GM18505 (cell line): ENCODE data around the gene PRR29.
"Not testable (repeated sequence)": the region's sequence is repeated elsewhere in the genome, so short reads cannot be mapped to it uniquely, and the experiment has no call there.

Experiments
- ATAC-seq: cut with Tn5 transposase; IDR thresholded peaks from one replicate; pipeline ENCODE4 v1.9.1; 2021; ENCODE audit not compliant: unreplicated experiment
- POLR2A ChIP-seq: IDR thresholded peaks from 4 replicates; pipeline ENCODE4 v1.6.1; 2011; ENCODE audit warnings: borderline replicate concordance; ENCODE audit not compliant: insufficient read depth, insufficient read length; ENCODE audit errors: extremely low read depth

The PRR29 gene

GRCh38 chr17:63963123-63963522 lies 35.0 kb upstream of the PRR29 start:
- TF ChIP-seq POLR2A: no peak
- ATAC-seq: no peak

GRCh38 chr17:63966646-63967264 lies 31.4 kb upstream of the PRR29 start:
- no peak for ATAC-seq
- TF ChIP-seq POLR2A: no peak

GRCh38 chr17:63967953-63968352 lies 30.2 kb upstream of the PRR29 start:
- ATAC-seq: no peak

GRCh38 chr17:63969278-63969677 lies 28.9 kb upstream of the PRR29 start:
- no peak for ATAC-seq
- TF ChIP-seq POLR2A: no peak

More at GRCh38 chr17:63967953-63968352, 30.2 kb upstream of the PRR29 start:
- no peak for TF ChIP-seq POLR2A

GRCh38 chr17:63972796-63973195 lies 25.4 kb upstream of the PRR29 start, which contains the start of gene SCN4A:
Gene SCN4A (minus strand): TSS chr17:63972918. CDS start chr17:63972841, 77 bp downstream.
- no peak for ATAC-seq
- TF ChIP-seq POLR2A: no peak

- TF ChIP-seq POLR2A: no peak
- ATAC-seq: no peak
Measured at GRCh38 chr17:63973247-63973646, 24.9 kb upstream of the PRR29 start.

GRCh38 chr17:63973930-63974593 lies 24.1 kb upstream of the PRR29 start:
- TF ChIP-seq POLR2A: no peak
- no peak for ATAC-seq

- no peak for ATAC-seq
- no peak for TF ChIP-seq POLR2A
Measured at GRCh38 chr17:63974594-63975192, 23.5 kb upstream of the PRR29 start.

- no peak for TF ChIP-seq POLR2A
- no peak for ATAC-seq
Measured at GRCh38 chr17:63975541-63976092, 22.5 kb upstream of the PRR29 start.

GRCh38 chr17:63976702-63977101 lies 21.4 kb upstream of the PRR29 start:
- no peak for ATAC-seq
- no peak for TF ChIP-seq POLR2A

GRCh38 chr17:63978272-63979200 lies 19.6 kb upstream of the PRR29 start:
- ATAC-seq: no peak
- TF ChIP-seq POLR2A: no peak

GRCh38 chr17:63982641-63983040 lies 15.5 kb upstream of the PRR29 start:
- not testable (repeated sequence) for ATAC-seq

GRCh38 chr17:63983320-63983719 lies 14.8 kb upstream of the PRR29 start:
- no peak for TF ChIP-seq POLR2A
- no peak for ATAC-seq
